Measurements from ENCODE around the gene RAB31.
"Not testable (repeated sequence)": the region's sequence is repeated elsewhere in the genome, so short reads cannot be mapped to it uniquely, and the experiment has no call there.

The RAB31 gene
- total RNA-seq = 210 to 542 (median 386) reads per million in 17 experiments

GRCh38 chr18:9708057-9708433 is at the start of gene RAB31:
RAB31 (plus strand) TSS chr18:9708301; CDS start chr18:9708406, 105 bp downstream.
- peak; percentile 94 to 98 (median 96) for DNase-seq

- no peak for DNase-seq
Observed at GRCh38 chr18:9659499-9660375, 48.4 kb upstream of the RAB31 start.

GRCh38 chr18:9661564-9661963 is 46.5 kb upstream of the RAB31 start:
- DNase-seq = peak in 1 of 4 experiments; percentile 14

- DNase-seq = no peak
Observed at GRCh38 chr18:9663377-9663776, 44.7 kb upstream of the RAB31 start.

GRCh38 chr18:9665314-9665713 is 42.8 kb upstream of the RAB31 start:
- DNase-seq = no peak

- DNase-seq = no peak
Observed at GRCh38 chr18:9666548-9666947, 41.6 kb upstream of the RAB31 start.

GRCh38 chr18:9669016-9669415 is 39.1 kb upstream of the RAB31 start:
- DNase-seq = no peak

- DNase-seq = no peak
Observed at GRCh38 chr18:9671214-9671613, 36.9 kb upstream of the RAB31 start.

- DNase-seq = peak; percentile 58 to 75 (median 72)
Observed at GRCh38 chr18:9673296-9674251, 34.5 kb upstream of the RAB31 start.

- not testable (repeated sequence) for DNase-seq
Observed at GRCh38 chr18:9678216-9678615, 29.9 kb upstream of the RAB31 start.

- DNase-seq = no peak
Observed at GRCh38 chr18:9679125-9679524, 29.0 kb upstream of the RAB31 start.

- peak; percentile 42 to 76 (median 64) for DNase-seq
Observed at GRCh38 chr18:9681217-9681616, 26.9 kb upstream of the RAB31 start.

- no peak for DNase-seq
Observed at GRCh38 chr18:9682572-9682971, 25.5 kb upstream of the RAB31 start.

GRCh38 chr18:9683418-9684396 is 24.4 kb upstream of the RAB31 start:
- peak; percentile 48 to 76 (median 74) for DNase-seq

- peak; percentile 73 to 88 (median 80) for DNase-seq
Observed at GRCh38 chr18:9684881-9685614, 23.1 kb upstream of the RAB31 start.

GRCh38 chr18:9685615-9685890 is 22.5 kb upstream of the RAB31 start:
- DNase-seq = peak in 1 of 4 experiments; percentile 14

GRCh38 chr18:9688036-9688741 is 19.9 kb upstream of the RAB31 start:
- no peak for DNase-seq

- DNase-seq = no peak
Observed at GRCh38 chr18:9689253-9689652, 18.8 kb upstream of the RAB31 start.

GRCh38 chr18:9690418-9691188 is 17.5 kb upstream of the RAB31 start:
- DNase-seq = no peak

GRCh38 chr18:9691235-9691634 is 16.9 kb upstream of the RAB31 start:
- no peak for DNase-seq

Data from suppressor macrophage (primary cell).